Kidney (tissue), 14 donors: ENCODE measurements around the gene RAB3C. TPM values are rescaled to one million over a fixed set of nuclear protein-coding genes. Genes with fewer than 3 reads are reported as not detected.
"Not testable (repeated sequence)": the region's sequence is repeated elsewhere in the genome, so short reads cannot be mapped to it uniquely, and the experiment has no call there.

Source experiments
- DNase-seq, 5 donors: peaks; one replicate each; pipeline ENCODE4 v3.0.0-alpha.2; 2013 to 2020
- FAIRE-seq: peaks from 2 replicates; lab custom pipeline; 2012; peaks lifted over from hg19 to GRCh38; lab: Jason Lieb, UNC
- H3K27ac ChIP-seq, 2 donors: one replicate each; pipeline ENCODE4 v1.7.0; 2013; ENCODE audit warnings: low read depth in 2 of 2, low read length in 2 of 2, inconsistent platforms in 1 of 2
- H3K27me3 ChIP-seq: one replicate; pipeline ENCODE4 v1.7.1; 2013; ENCODE audit warnings: low read length, inconsistent platforms; ENCODE audit not compliant: control insufficient read depth, insufficient read depth
- H3K36me3 ChIP-seq, 3 donors: one replicate each; pipeline versions ENCODE4 v1.7.0 to v1.7.1; 2013; ENCODE audit warnings: low read length in 3 of 3, control low read depth in 1 of 3, inconsistent platforms in 1 of 3; ENCODE audit not compliant: insufficient read depth in 3 of 3, control insufficient read depth in 2 of 3
- H3K4me1 ChIP-seq, 3 donors: one replicate each; pipeline versions ENCODE4 v1.7.0 to v1.7.1; 2013; ENCODE audit warnings: low read length in 3 of 3, inconsistent platforms in 1 of 3, low read depth in 1 of 3; ENCODE audit not compliant: control insufficient read depth in 2 of 3, insufficient read depth in 2 of 3
- H3K4me3 ChIP-seq, 3 donors: one replicate each; pipeline versions ENCODE4 v1.7.0 to v1.8.1; 2013; ENCODE audit warnings: low read length in 3 of 3, control low read depth in 1 of 3, inconsistent platforms in 1 of 3
- H3K9ac ChIP-seq, 3 donors: one replicate each; pipeline versions ENCODE4 v1.7.0 to v1.7.1; 2013; ENCODE audit warnings: low read length in 3 of 3, control low read depth in 1 of 3, inconsistent platforms in 1 of 3
- H3K9me3 ChIP-seq, 3 donors: one replicate each; pipeline versions ENCODE4 v1.7.0 to v1.7.1; 2013; ENCODE audit warnings: low read length in 3 of 3, control low read depth in 1 of 3, inconsistent platforms in 1 of 3; ENCODE audit not compliant: control insufficient read depth in 2 of 3, insufficient read depth in 1 of 3
- CTCF ChIP-seq: IDR thresholded peaks from 3 replicates; pipeline ENCODE4 v1.5.1; 2012; ENCODE audit warnings: mild to moderate bottlenecking, moderate library complexity, borderline replicate concordance; ENCODE audit not compliant: insufficient read depth; ENCODE audit errors: extremely low read depth
- intact Hi-C: fragments of 100-400 bp; cut with DNase I; formaldehyde crosslinking; loops from one replicate; pipeline ENCODE4 v1.11.1; 2022
- polyA plus RNA-seq: library from polyadenylated mRNA; stranded (reverse); fragments of 350-450 nt; fragmentation: Illumina TruSeq; extraction: RNeasy Lipid Tissue Mini Kit (QIAGEN cat#74804); gene quantifications from one replicate; pipeline ENCODE4 v1.2.3, GENCODE V29; 2014; ENCODE audit warnings: low read depth, low replicate concordance; ENCODE audit not compliant: insufficient read depth
- total RNA-seq: library from RNA; stranded (reverse); fragmentation: NEBNext Ultra II Directional; extraction: Animal tissue kit (Norgen Biotek cat#: 25700); gene quantifications from one replicate; pipeline ENCODE4 v1.2.1, GENCODE V29; 2021
- donor health status: control.
- donor health status: control.
- donor health status: control.
- donor health status: control.
- donor health status: control.
- donor health status: DM: yes; HTN: yes; CAD: no.
- donor health status: Normal renal cell carcinoma (clear cell type).

RAB3C gene
- total and polyA plus RNA-seq, 2 donors from 2014 or later: 3.7 TPM; not detected in 1

GRCh38 chr5:58681943-58682342 lies 99.1 kb downstream of the RAB3C start:
- Histone ChIP-seq H3K4me1 (no peaks in the 10 kb centered on the region), H3K27me3 (no peaks in the 10 kb centered on the region), H3K36me3 (no peaks in the 10 kb centered on the region), H3K4me3 (no peak overlapping the region), H3K9ac (no peak overlapping the region), H3K27ac (no peak overlapping the region), H3K9me3 (no peaks in the 10 kb centered on the region)
- DNase-seq (no peak), FAIRE-seq (no peak)
- no peak for TF ChIP-seq CTCF
- intact Hi-C loops: no loop called here

- FAIRE-seq (no peak), DNase-seq (no peak)
Observed at GRCh38 chr5:58683567-58683966, 100.7 kb downstream of the RAB3C start.

GRCh38 chr5:58687079-58687478 lies 104.2 kb downstream of the RAB3C start:
- H3K27ac ChIP-seq: no peak overlapping the region
- H3K4me1 ChIP-seq: no peaks in the 10 kb centered on the region
- no peak for TF ChIP-seq CTCF
- H3K4me3 ChIP-seq: no peak overlapping the region
- H3K36me3 ChIP-seq: no peaks in the 10 kb centered on the region
- no peaks in the 10 kb centered on the region for H3K27me3 ChIP-seq
- H3K9ac ChIP-seq: no peak overlapping the region
- DNase-seq (no peak), FAIRE-seq (no peak)
- no peaks in the 10 kb centered on the region for H3K9me3 ChIP-seq
- intact Hi-C loops: no loop called here

More at GRCh38 chr5:58683567-58683966, 100.7 kb downstream of the RAB3C start:
- Histone ChIP-seq H3K9ac (no peak overlapping the region), H3K27me3 (no peaks in the 10 kb centered on the region), H3K27ac (no peak overlapping the region), H3K4me1 (no peaks in the 10 kb centered on the region), H3K9me3 (no peaks in the 10 kb centered on the region), H3K4me3 (no peak overlapping the region), H3K36me3 (no peaks in the 10 kb centered on the region)
- no peak for TF ChIP-seq CTCF
- intact Hi-C loops: no loop called here

GRCh38 chr5:58687595-58687994 lies 104.7 kb downstream of the RAB3C start:
- FAIRE-seq (no peak), DNase-seq (no peak)
- Histone ChIP-seq H3K4me3 (no peak overlapping the region), H3K4me1 (no peaks in the 10 kb centered on the region), H3K27ac (no peak overlapping the region), H3K9me3 (no peaks in the 10 kb centered on the region), H3K36me3 (no peaks in the 10 kb centered on the region), H3K9ac (no peak overlapping the region), H3K27me3 (no peaks in the 10 kb centered on the region)
- TF ChIP-seq CTCF: no peak
- intact Hi-C loops: no loop called here

- H3K36me3 ChIP-seq, H3K4me3 ChIP-seq, intact Hi-C loops, H3K9me3 ChIP-seq, FAIRE-seq, H3K27me3 ChIP-seq, H3K27ac ChIP-seq, H3K4me1 ChIP-seq, H3K9ac ChIP-seq, DNase-seq: not testable (repeated sequence)
Observed at GRCh38 chr5:58699088-58699761, 116.3 kb downstream of the RAB3C start.
